AG04449 (cell line): Measurements from ENCODE around the gene C2CD2.

Source experiments
- CTCF ChIA-PET: fragments of 350-600 bp; formaldehyde crosslinking; extraction: SDS; loops from one replicate; lab custom pipeline; 2021; ENCODE audit warnings: antibody characterized with exemption; lab: Yijun Ruan, JAX
- POLR2A ChIA-PET: fragments of 400-600, 350-600 bp; formaldehyde crosslinking; extraction: SDS; loops from one replicate; lab custom pipeline; 2020; ENCODE audit warnings: antibody characterized with exemption, inconsistent platforms; lab: Yijun Ruan, JAX
- DNase-seq: peaks from one replicate; pipeline ENCODE4 v3.0.0-alpha.2; 2010; ENCODE audit warnings: low read depth, low spot score
- H3K4me3 ChIP-seq: 2 replicates; pipeline ENCODE4 v1.5.1; 2011; ENCODE audit warnings: low read depth, mild to moderate bottlenecking, control low read depth, low read length
- CTCF ChIP-seq: IDR thresholded peaks from one replicate; pipeline ENCODE4 v1.5.1; 2011; ENCODE audit warnings: mild to moderate bottlenecking, moderate library complexity, low read length, control low read depth, inconsistent platforms; ENCODE audit not compliant: insufficient read depth; ENCODE audit errors: missing control alignments

The C2CD2 gene

GRCh38 chr21:41836166-41837015, 117.4 kb downstream of the C2CD2 start:
- CTCF ChIA-PET: interaction anchor here (1.0 to 2.8 kb wide), 3 partner anchors 11 to 281 kb away, joined by 3 to 16 read pairs (median 7); no protein-coding TSS in a partner anchor
- H3K4me3 ChIP-seq: no peak overlapping the region
- POLR2A ChIA-PET: no interaction called here
- no peak for DNase-seq
- no peak for TF ChIP-seq CTCF

GRCh38 chr21:41835711-41836154, 118.1 kb downstream of the C2CD2 start:
- ChIA-PET CTCF (interaction anchor here (1.0 to 2.8 kb wide), 2 partner anchors 19 to 282 kb away, joined by 3 to 16 read pairs; no protein-coding TSS in a partner anchor), POLR2A (no interaction called here)
- DNase-seq: no peak
- TF ChIP-seq CTCF: no peak
- no peak overlapping the region for H3K4me3 ChIP-seq
